Measurements from ENCODE around the gene THBS2. TPM values are rescaled to one million over a fixed set of nuclear protein-coding genes. Genes with fewer than 3 reads are reported as not detected.

The THBS2 gene
- total and polyA plus RNA-seq, 2 donors (not counting 3 experiments of a cell fraction or from before 2014, with no cell fraction given), result 0.08 TPM; not detected in 1

DNA sequence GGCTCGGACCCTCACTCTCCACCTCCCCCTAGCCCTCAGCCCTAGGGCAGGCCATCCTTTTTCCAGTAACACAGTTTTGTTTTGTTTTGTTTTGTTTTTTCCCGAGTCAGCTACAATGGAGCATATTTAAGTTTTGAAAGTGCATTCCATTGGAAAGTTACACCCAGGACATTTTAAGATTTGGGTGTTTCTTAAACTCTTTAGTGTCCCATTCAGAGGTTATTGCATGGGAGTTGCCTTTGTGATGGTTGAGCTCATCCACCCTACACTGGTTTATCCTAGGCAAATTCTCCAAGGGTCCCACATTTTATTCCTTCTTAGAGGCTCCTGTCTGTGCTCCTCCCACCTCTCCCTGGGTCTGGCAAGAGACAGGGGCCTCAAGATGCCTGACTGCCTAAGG lies 58.9 kb downstream of the THBS2 start:
- CTCF ChIA-PET, result no interaction called here
- H3K9me3 ChIP-seq (replicated peaks; ENCODE audit: control insufficient read depth, insufficient read depth, low read length), result no peaks in the 10 kb centered on the region
- no peaks in the 10 kb centered on the region for H3K9me1 ChIP-seq (replicated peaks; ENCODE audit: control insufficient read depth, extremely low read depth, insufficient read depth, low read length)
- no peaks in the 10 kb centered on the region for H3K36me3 ChIP-seq (ENCODE audit: control insufficient read depth in 2 of 2, extremely low read depth in 1 of 2, insufficient read depth in 2 of 2, low read length in 2 of 2)
- POLR2A ChIA-PET, result no interaction called here
- no peaks in the 10 kb centered on the region for H3K79me2 ChIP-seq (ENCODE audit: control insufficient read depth, insufficient read depth, low read length)
- dilution Hi-C loops (cut with MboI; ENCODE audit: extremely low pct_ligation_motif_present, low sequenced_read_pairs), result no loop called here
- intact Hi-C loops (cut with micrococcal nuclease), result no loop called here
- H3K4me1 ChIP-seq (ENCODE audit: control insufficient read depth, extremely low read depth, insufficient read depth, low read length), result no peaks in the 10 kb centered on the region
- no peaks in the 10 kb centered on the region for H3K27me3 ChIP-seq (ENCODE audit: control insufficient read depth in 2 of 2, insufficient read depth in 2 of 2, low read length in 2 of 2)
- DNase-seq (ENCODE audit: low read depth, low spot score), result no peak
- no peak overlapping the region for H2AFZ ChIP-seq (ENCODE audit: low read depth, low read length)
- no peak overlapping the region for H3K9ac ChIP-seq (replicated peaks; ENCODE audit: extremely low read depth, insufficient read depth, low read length)
- BruUV-seq (replicated peaks), result no TSS peak
- H3K4me2 ChIP-seq (ENCODE audit: insufficient read depth, low read length), result no peak overlapping the region
- H3K4me3 ChIP-seq (replicated peaks in 1 of 3; ENCODE audit: insufficient read depth in 1 of 3, low read depth in 1 of 3, low read length in 3 of 3), result no peak overlapping the region
- TF ChIP-seq EZH2 (IDR thresholded peaks at IDR 0.05; ENCODE audit: borderline replicate concordance, low read depth, low read length, severe bottlenecking) (no peak), JUN (IDR thresholded peaks at IDR 0.05; ENCODE audit: borderline replicate concordance, insufficient read depth, insufficient read length, low read depth) (no peak), MYC (IDR thresholded peaks at IDR 0.05; ENCODE audit: low read depth, low read length) (no peak), POLR2A (IDR thresholded peaks at IDR 0.05; ENCODE audit: low read depth, low read length) (no peak), POLR2AphosphoS5 (IDR thresholded peaks at IDR 0.05; ENCODE audit: insufficient read depth, low read depth, low read length) (no peak), MAX (IDR thresholded peaks at IDR 0.05; ENCODE audit: insufficient read depth, insufficient read length) (no peak), GATA2 (IDR thresholded peaks at IDR 0.05; ENCODE audit: insufficient read depth, insufficient read length, low read depth, low read length) (no peak), FOS (IDR thresholded peaks at IDR 0.05; ENCODE audit: borderline replicate concordance, insufficient read depth, low read length) (no peak)
- TF ChIP-seq, protein P1, sequence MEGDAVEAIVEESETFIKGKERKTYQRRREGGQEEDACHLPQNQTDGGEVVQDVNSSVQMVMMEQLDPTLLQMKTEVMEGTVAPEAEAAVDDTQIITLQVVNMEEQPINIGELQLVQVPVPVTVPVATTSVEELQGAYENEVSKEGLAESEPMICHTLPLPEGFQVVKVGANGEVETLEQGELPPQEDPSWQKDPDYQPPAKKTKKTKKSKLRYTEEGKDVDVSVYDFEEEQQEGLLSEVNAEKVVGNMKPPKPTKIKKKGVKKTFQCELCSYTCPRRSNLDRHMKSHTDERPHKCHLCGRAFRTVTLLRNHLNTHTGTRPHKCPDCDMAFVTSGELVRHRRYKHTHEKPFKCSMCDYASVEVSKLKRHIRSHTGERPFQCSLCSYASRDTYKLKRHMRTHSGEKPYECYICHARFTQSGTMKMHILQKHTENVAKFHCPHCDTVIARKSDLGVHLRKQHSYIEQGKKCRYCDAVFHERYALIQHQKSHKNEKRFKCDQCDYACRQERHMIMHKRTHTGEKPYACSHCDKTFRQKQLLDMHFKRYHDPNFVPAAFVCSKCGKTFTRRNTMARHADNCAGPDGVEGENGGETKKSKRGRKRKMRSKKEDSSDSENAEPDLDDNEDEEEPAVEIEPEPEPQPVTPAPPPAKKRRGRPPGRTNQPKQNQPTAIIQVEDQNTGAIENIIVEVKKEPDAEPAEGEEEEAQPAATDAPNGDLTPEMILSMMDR (IDR thresholded peaks at IDR 0.05; ENCODE audit: extremely low read depth in 1 of 2, insufficient read depth in 1 of 2, low read depth in 1 of 2, low read length in 2 of 2), result no peak
- H3K27ac ChIP-seq (ENCODE audit: insufficient read depth, low read depth, low read length), result no peak overlapping the region
- no peak for FAIRE-seq
- H4K20me1 ChIP-seq (replicated peaks; ENCODE audit: control insufficient read depth, extremely low read depth, insufficient read depth, low read length), result no peaks in the 10 kb centered on the region
